PC-9 (cell line): Measurements from ENCODE around the gene THY1. TPM values are rescaled to one million over a fixed set of nuclear protein-coding genes. Genes with fewer than 3 reads are reported as not detected.

Experiments
- BruUV-seq: library from RNA; stranded (reverse); fragments of 400-500 nt; replicated peaks from 2 replicates; lab custom pipeline; 2021; lab: Mats Ljungman, UMichigan
- CTCF ChIA-PET: fragments of 300-600 bp; sonication (Branson Sonifier 250); formaldehyde crosslinking; loops from one replicate; lab custom pipeline; 2022; ENCODE audit warnings: antibody characterized with exemption; lab: Charles Lee
- POLR2A ChIA-PET: fragments of 300-600 bp; sonication (Branson Sonifier 250); formaldehyde crosslinking; loops from one replicate; lab custom pipeline; 2022; ENCODE audit warnings: antibody characterized with exemption; ENCODE audit not compliant: unreplicated experiment; lab: Charles Lee
- DNase-seq, 2 experiments: peaks; one replicate each; pipeline versions ENCODE4 v3.0.0 to v3.0.0-alpha.2; 2015 to 2022; ENCODE audit warnings: mixed read lengths in 1 of 2
- H2AFZ ChIP-seq: fragments of 200-600 bp; sonication (generic); 2 replicates; pipeline ENCODE4 v1.8.1; 2017; ENCODE audit warnings: antibody characterized with exemption
- H3F3A ChIP-seq: fragments of 200-600 bp; sonication (generic); 2 replicates; pipeline ENCODE4 v1.8.1; 2017; ENCODE audit warnings: antibody characterized with exemption, mild to moderate bottlenecking, low read depth; ENCODE audit not compliant: insufficient read depth
- H3K27ac ChIP-seq: fragments of 200-600 bp; sonication (generic); 2 replicates; pipeline ENCODE4 v1.6.1; 2016; ENCODE audit warnings: mixed run types
- H3K27me3 ChIP-seq: fragments of 200-600 bp; sonication (generic); 2 replicates; pipeline ENCODE4 v1.6.1; 2016; ENCODE audit warnings: low read depth, mixed run types; ENCODE audit not compliant: insufficient read depth
- H3K36me3 ChIP-seq: fragments of 200-600 bp; sonication (generic); 2 replicates; pipeline ENCODE4 v1.6.1; 2016; ENCODE audit warnings: low read depth, mixed run types
- H3K4me1 ChIP-seq: fragments of 200-600 bp; sonication (generic); replicated peaks from 2 replicates; pipeline ENCODE4 v1.6.1; 2016; ENCODE audit warnings: mixed run types; ENCODE audit not compliant: insufficient read depth
- H3K4me2 ChIP-seq: fragments of 200-600 bp; sonication (generic); 2 replicates; pipeline ENCODE4 v1.6.1; 2017; ENCODE audit warnings: mixed run types
- H3K4me3 ChIP-seq: fragments of 200-600 bp; sonication (generic); 2 replicates; pipeline ENCODE4 v1.6.1; 2016; ENCODE audit warnings: mixed run types
- H3K79me2 ChIP-seq: fragments of 200-600 bp; sonication (generic); 2 replicates; pipeline ENCODE4 v1.6.1; 2017; ENCODE audit warnings: low read depth, mixed run types
- H3K9me2 ChIP-seq: fragments of 200-600 bp; sonication (generic); 2 replicates; pipeline ENCODE4 v1.8.1; 2017; ENCODE audit warnings: mild to moderate bottlenecking; ENCODE audit not compliant: insufficient read depth
- H3K9me3 ChIP-seq: fragments of 200-600 bp; sonication (generic); 2 replicates; pipeline ENCODE4 v1.8.1; 2016; ENCODE audit warnings: low read depth; ENCODE audit not compliant: insufficient read depth
- H4K20me1 ChIP-seq: fragments of 200-600 bp; sonication (generic); 2 replicates; pipeline ENCODE4 v1.8.1; 2017; ENCODE audit not compliant: insufficient read depth
- EZH2 ChIP-seq: fragments of 200-600 bp; sonication (generic); IDR thresholded peaks from 2 replicates; pipeline ENCODE4 v1.8.0; 2017; ENCODE audit warnings: antibody characterized with exemption, low read depth
- intact Hi-C: fragments of 100-400 bp; cut with micrococcal nuclease; formaldehyde crosslinking; loops from one replicate; pipeline ENCODE4 v1.10.0; 2022; ENCODE audit not compliant: unreplicated experiment
- total RNA-seq: library from RNA; stranded (reverse); gene quantifications from 2 replicates; pipeline ENCODE4 v1.2.3, GENCODE V29; 2021
- TF ChIP-seq, protein P1 (sequence below): fragments of 200-600 bp; sonication (generic); conservative IDR thresholded peaks from 2 replicates; pipeline ENCODE4 v1.6.1; 2017; ENCODE audit warnings: mixed run types, antibody characterized with exemption, mild to moderate bottlenecking, moderate library complexity

Gene THY1
- total RNA-seq, 1 experiment from 2014 or later = not detected

DNA sequence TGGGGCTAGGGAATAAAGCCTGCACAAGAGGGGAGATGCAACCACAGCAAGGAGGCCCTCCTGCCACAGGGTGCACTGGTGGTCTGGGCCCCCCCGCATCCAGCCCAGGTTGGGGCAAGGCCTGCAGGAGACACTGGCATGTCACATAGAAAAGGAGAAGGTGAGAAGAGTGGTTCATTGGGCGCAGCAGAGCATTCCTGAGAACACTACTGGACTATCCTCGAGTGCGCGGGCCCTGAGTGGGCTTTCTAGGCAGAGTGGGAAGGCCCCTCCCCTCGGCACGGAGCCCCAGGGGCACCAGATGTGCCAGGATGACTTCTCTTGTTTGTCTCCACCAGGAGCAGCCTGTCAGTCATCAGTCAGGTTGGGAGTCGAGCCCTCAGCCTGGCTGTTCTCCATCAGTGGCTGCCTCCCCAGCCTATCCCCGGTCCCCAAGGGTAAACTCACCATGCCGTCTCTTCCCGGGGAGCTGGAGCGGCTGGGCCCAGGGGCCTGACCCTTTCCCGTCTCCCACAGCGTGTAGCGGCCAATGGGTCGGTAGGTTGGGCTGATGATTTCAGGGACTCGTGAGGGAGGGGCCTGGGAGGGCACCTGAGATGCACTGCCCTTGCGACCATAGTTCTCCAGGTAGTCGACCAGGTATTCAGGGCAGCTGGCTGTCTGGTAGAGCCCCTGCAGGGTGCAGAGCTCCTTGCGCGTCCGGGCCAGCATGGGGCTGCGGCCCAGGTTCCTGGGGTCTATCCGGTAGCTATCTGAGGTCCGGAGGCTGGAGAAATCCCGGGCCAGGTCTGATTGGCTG, 50.5 kb downstream of the THY1 start:
- no peak overlapping the region for H3K4me2 ChIP-seq

DNA sequence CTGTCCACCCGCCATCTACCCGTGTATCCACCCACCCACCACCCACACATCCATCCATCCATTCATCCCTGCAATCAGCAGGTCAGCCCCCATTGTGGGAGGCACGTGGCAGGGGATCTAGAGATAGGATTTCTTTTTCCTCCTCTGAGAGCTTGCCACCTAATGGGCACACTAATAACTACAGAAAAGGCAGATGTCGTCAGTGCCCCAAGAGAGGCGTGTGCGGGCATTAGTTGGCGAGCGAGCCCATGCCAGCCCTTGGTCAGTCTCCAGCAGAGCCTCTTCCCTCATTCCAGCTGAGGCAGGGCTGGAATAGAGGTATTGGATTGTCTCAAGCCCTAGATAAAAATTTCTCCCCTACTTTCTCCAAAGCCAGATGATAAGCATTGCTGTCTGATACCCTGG, 51.2 kb downstream of the THY1 start:
- CTCF ChIA-PET = no interaction called here
- intact Hi-C loops = no loop called here
- POLR2A ChIA-PET = interaction anchor here (0.6 to 0.8 kb wide), 2 partner anchors 33 to 81 kb away, joined by 4 to 6 read pairs; no protein-coding TSS in a partner anchor
- no TSS peak for BruUV-seq
- H3K4me3 ChIP-seq = no peak overlapping the region
- H3K9me3 ChIP-seq = no peaks in the 10 kb centered on the region
- no peaks in the 10 kb centered on the region for H4K20me1 ChIP-seq
- H3K27ac ChIP-seq = no peak overlapping the region
- DNase-seq = peak in 1 of 2 experiments; percentile 45
- H2AFZ ChIP-seq = no peak overlapping the region
- peaks cover 5% of the 10 kb centered on the region for H3F3A ChIP-seq
- H3K4me1 ChIP-seq = peaks cover 17% of the 10 kb centered on the region
- H3K27me3 ChIP-seq = no peaks in the 10 kb centered on the region
- TF ChIP-seq EZH2 = no peak
- TF ChIP-seq, protein P1, sequence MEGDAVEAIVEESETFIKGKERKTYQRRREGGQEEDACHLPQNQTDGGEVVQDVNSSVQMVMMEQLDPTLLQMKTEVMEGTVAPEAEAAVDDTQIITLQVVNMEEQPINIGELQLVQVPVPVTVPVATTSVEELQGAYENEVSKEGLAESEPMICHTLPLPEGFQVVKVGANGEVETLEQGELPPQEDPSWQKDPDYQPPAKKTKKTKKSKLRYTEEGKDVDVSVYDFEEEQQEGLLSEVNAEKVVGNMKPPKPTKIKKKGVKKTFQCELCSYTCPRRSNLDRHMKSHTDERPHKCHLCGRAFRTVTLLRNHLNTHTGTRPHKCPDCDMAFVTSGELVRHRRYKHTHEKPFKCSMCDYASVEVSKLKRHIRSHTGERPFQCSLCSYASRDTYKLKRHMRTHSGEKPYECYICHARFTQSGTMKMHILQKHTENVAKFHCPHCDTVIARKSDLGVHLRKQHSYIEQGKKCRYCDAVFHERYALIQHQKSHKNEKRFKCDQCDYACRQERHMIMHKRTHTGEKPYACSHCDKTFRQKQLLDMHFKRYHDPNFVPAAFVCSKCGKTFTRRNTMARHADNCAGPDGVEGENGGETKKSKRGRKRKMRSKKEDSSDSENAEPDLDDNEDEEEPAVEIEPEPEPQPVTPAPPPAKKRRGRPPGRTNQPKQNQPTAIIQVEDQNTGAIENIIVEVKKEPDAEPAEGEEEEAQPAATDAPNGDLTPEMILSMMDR = peak; percentile 47; the same call in 1 of the 2 replicates
- H3K36me3 ChIP-seq = no peaks in the 10 kb centered on the region
- H3K79me2 ChIP-seq = no peaks in the 10 kb centered on the region
- no peak overlapping the region for H3K4me2 ChIP-seq
- no peaks in the 10 kb centered on the region for H3K9me2 ChIP-seq

More for the DNA sequence above, 50.5 kb downstream of the THY1 start:
- H3K36me3 ChIP-seq = no peaks in the 10 kb centered on the region
- peaks cover 23% of the 10 kb centered on the region for H3K4me1 ChIP-seq
- DNase-seq = no peak
- no peak overlapping the region for H2AFZ ChIP-seq
- no peaks in the 10 kb centered on the region for H4K20me1 ChIP-seq
- no peaks in the 10 kb centered on the region for H3K79me2 ChIP-seq
- peaks cover 5% of the 10 kb centered on the region for H3F3A ChIP-seq
- ChIA-PET POLR2A (no interaction called here), CTCF (no interaction called here)
- H3K27ac ChIP-seq = no peak overlapping the region
- no peaks in the 10 kb centered on the region for H3K27me3 ChIP-seq
- no peak overlapping the region for H3K4me3 ChIP-seq
- no peaks in the 10 kb centered on the region for H3K9me2 ChIP-seq
- intact Hi-C loops = no loop called here
- no peak for TF ChIP-seq EZH2
- TF ChIP-seq, protein P1 = no peak
- no peaks in the 10 kb centered on the region for H3K9me3 ChIP-seq
- BruUV-seq = no TSS peak

DNA sequence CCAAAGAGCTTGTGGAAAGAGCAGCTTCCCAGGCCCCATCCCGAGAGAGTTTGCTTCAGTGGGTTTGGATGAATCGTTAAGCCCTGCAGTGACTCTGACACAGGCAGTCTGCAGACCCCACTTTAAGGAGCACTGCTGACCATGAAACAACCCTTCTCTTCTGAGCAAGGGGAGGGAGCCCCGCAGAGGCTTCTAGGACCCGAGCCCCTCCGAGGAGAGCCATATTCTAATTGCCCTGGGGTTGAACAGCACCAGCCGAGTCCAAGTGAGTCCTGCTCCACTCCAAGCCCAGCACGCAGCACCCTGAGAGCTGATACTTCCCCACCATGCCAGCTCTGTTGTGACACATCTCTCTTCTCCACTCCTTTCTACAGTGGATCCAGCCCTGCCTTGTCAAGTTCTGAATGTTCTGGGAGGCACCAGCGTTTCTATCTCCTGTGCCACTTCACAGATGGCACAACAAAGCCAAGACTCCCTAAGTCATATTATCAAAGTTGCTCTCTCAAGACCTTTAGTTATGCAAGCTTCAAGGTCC, 51.8 kb downstream of the THY1 start:
- intact Hi-C loops = no loop called here
- BruUV-seq = no TSS peak
- H3K79me2 ChIP-seq = no peaks in the 10 kb centered on the region

More for the DNA sequence above, 51.8 kb downstream of the THY1 start:
- H3K4me3 ChIP-seq = no peak overlapping the region
- DNase-seq = no peak
- H3K9me3 ChIP-seq = no peaks in the 10 kb centered on the region
- TF ChIP-seq, protein P1 = no peak
- no peak for TF ChIP-seq EZH2
- no peaks in the 10 kb centered on the region for H3K9me2 ChIP-seq
- ChIA-PET POLR2A (interaction anchor here (0.6 to 0.8 kb wide), 2 partner anchors 33 to 80 kb away, joined by 4 to 6 read pairs; no protein-coding TSS in a partner anchor), CTCF (interaction anchor here (0.6 to 1.0 kb wide), 2 partner anchors 15 to 33 kb away, joined by 4 to 6 read pairs; no protein-coding TSS in a partner anchor)
- H3F3A ChIP-seq = peaks cover 5% of the 10 kb centered on the region
- no peaks in the 10 kb centered on the region for H4K20me1 ChIP-seq
- no peak overlapping the region for H3K4me2 ChIP-seq
- peaks cover 17% of the 10 kb centered on the region for H3K4me1 ChIP-seq
- H2AFZ ChIP-seq = no peak overlapping the region
- H3K36me3 ChIP-seq = no peaks in the 10 kb centered on the region
- H3K27ac ChIP-seq = no peak overlapping the region
- no peaks in the 10 kb centered on the region for H3K27me3 ChIP-seq
